ENCODE data around the gene PSMB1.
A peak's percentile ranks its signal among the peaks of the same experiment; 100 is the strongest.

The PSMB1 gene

DNA sequence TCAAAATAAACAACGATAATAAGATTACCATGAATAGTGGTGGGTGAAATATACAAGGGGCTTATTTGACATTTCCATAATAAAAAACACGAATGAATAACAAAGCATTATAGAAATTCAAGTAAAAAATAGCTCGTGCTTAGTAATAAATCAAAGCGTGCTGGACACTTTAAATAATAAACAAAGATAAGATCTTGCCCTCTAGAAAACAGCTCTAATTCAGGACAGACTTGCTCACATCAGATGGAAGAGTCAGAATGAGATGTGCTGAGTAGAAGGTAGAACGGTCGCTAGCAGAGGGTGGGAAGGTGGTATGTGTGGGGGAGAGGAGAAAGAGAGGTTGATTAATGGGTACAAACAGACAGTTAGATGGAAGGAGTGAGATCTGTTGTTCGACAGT lies 27.3 kb downstream of the PSMB1 start:
- H3K4me3 ChIP-seq (ENCODE audit: low read depth, low read length), result no peak overlapping the region
- TF ChIP-seq, protein P1, sequence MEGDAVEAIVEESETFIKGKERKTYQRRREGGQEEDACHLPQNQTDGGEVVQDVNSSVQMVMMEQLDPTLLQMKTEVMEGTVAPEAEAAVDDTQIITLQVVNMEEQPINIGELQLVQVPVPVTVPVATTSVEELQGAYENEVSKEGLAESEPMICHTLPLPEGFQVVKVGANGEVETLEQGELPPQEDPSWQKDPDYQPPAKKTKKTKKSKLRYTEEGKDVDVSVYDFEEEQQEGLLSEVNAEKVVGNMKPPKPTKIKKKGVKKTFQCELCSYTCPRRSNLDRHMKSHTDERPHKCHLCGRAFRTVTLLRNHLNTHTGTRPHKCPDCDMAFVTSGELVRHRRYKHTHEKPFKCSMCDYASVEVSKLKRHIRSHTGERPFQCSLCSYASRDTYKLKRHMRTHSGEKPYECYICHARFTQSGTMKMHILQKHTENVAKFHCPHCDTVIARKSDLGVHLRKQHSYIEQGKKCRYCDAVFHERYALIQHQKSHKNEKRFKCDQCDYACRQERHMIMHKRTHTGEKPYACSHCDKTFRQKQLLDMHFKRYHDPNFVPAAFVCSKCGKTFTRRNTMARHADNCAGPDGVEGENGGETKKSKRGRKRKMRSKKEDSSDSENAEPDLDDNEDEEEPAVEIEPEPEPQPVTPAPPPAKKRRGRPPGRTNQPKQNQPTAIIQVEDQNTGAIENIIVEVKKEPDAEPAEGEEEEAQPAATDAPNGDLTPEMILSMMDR (IDR thresholded peaks at IDR 0.05; ENCODE audit: insufficient read depth, low read depth, low read length, missing control alignments), result no peak
- no peak for DNase-seq (ENCODE audit: low read depth)

DNA sequence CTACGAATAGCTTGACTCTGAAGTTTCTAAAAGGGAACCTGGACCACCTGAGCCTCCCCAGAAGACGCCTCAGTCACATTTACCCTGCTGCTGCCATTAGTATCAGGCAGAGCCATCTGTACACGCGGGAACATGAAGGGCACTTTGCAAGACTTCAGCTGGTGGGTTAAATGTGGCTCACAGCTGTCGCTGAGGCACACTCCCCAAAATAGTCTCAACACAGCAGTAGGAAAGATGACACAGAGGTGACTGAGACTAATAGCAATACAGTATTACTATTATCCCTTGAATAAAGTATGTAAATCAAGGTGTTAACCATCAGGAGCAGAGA lies 29.0 kb downstream of the PSMB1 start:
- H3K4me3 ChIP-seq (ENCODE audit: low read depth, low read length), result no peak overlapping the region
- TF ChIP-seq, protein P1 (IDR thresholded peaks at IDR 0.05; ENCODE audit: insufficient read depth, low read depth, low read length, missing control alignments), result no peak
- DNase-seq (ENCODE audit: low read depth), result no peak

DNA sequence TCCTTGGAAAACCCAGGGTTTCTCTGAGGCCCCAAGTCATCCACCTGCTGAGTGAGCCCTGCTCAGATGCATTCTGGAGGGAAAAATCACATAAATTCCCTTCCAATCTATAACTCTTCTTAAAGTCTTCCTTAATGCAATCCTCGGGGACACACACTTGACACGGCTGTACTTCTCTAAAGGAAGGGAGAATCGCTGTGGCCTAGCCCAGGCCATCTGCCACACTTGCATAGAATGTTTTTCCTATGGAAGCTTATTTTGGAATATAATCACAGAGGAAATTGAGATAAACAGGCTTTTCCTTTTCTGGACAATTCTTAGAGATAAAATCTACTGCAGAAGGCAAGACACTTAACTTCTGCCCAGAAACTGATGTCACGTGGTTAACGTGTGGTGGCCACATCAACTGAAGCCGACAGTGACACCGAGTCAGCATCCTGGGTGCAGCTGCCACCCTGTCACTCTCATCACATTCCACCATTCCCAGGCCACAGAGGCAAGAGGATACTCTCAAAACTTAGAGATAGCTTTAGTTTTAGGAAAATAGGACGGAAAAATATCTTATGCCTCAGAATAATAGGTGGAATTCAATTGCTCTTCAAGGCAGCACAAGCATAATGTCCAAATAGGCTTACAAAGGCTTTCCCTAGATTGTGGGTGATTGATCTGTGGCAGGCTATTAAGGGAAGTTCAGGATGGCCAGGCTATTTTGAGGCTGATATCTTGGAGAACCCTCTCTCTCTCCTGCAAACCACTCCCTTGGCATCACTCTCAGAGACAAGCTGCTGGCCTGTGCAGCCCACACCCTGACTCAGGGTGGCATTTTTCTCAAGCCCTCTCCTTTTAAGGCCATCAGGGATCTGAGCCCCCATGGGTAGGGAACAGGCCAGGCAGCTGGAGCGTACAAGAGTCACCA lies 29.6 kb downstream of the PSMB1 start:
- H3K4me3 ChIP-seq (ENCODE audit: low read depth, low read length), result no peak overlapping the region
- no peak for DNase-seq (ENCODE audit: low read depth)
- TF ChIP-seq, protein P1 (IDR thresholded peaks at IDR 0.05; ENCODE audit: insufficient read depth, low read depth, low read length, missing control alignments), result no peak

DNA sequence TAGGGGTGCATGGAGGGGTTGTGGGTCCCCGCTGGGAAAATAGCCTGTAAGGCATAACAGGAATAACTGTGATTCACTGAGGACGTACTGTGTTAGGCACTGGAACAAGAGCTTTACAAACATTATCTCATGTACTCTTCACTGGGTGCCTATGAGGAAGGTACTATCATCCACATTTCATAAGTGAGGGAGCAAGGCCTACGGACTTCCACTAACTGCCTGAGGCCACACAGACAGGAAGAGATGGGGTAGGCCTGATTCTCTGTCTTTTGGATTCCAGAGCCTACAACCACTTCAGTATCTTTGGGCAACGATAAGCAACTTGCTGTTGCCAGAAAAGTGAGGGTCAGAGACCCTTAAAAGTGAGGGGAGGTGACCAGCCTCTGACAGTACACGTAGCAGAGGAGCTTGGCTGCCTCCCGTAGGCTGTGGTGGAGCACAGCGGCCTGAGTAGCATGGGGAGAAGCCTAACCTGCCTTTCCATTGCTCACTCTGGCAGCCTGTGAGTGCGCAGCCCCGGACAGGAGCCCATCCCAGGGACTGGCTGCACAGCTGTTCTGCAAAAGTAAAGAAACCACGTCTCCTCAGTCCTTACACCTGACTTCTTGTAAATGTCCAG lies 30.4 kb downstream of the PSMB1 start:
- H3K4me3 ChIP-seq (ENCODE audit: low read depth, low read length), result no peak overlapping the region
- TF ChIP-seq, protein P1 (IDR thresholded peaks at IDR 0.05; ENCODE audit: insufficient read depth, low read depth, low read length, missing control alignments), result peak; percentile 12
- no peak for DNase-seq (ENCODE audit: low read depth)

DNA sequence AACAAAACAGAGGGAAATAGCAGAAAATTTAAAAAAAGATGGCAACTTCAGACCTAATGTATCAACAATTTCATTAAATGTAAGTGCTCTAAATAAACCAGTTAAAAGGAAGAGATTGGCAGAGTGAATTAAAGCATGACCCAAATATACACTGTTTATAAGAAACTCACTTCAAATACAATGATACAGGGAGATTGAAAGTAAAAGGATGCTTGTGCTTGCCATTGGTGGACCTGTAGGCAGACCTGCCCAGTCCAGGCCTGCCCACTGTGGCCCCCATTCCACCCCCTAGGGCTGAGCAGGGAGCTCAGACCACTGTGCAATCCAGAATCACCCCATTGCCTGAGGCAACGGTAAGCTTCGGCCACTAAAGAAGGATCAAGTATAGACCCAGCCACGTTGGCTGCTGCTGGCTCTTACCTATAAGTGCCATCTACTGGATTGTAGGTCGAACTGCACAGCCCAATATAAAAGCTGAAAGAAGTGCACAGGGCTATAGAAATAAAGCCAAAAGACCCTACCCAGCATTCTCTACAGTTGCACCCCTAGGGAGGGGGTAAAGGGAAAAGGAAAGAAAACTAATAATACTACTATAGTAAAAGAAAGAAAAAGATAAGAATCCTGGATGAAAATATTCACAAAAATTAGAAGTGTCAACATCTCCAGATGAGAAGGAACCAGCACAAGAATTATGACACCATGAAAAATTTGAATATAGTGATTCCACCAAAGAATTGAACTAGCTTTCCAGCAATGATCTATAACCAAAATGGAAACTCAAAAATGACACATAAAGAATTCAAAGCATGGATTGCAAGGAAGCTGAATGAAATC lies 36.1 kb downstream of the PSMB1 start:
- H3K4me3 ChIP-seq (ENCODE audit: low read depth, low read length), result no peak overlapping the region
- TF ChIP-seq, protein P1 (IDR thresholded peaks at IDR 0.05; ENCODE audit: insufficient read depth, low read depth, low read length, missing control alignments), result peak; percentile 72
- DNase-seq (ENCODE audit: low read depth), result peak; percentile 71

DNA sequence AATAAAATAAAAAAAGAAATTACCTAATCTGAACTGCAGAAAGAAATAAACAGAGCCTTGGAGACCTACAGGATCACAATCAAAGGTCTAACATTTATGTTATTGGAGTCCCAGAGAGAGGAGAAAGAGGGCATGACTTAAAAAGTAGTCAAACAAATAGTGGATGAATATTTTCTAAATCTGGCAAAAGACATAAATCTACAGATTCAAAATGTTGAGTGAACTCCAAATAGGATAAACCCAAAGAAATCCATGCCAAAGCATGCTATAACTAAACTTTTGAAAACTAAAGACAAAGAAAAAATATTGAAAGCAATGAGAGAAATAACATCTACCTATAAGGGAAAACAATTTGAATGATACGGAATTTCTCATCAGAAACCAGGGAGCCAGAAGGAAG lies 38.2 kb downstream of the PSMB1 start:
- no peak overlapping the region for H3K4me3 ChIP-seq (ENCODE audit: low read depth, low read length)
- TF ChIP-seq, protein P1 (IDR thresholded peaks at IDR 0.05; ENCODE audit: insufficient read depth, low read depth, low read length, missing control alignments), result no peak
- DNase-seq (ENCODE audit: low read depth), result no peak
